B cell (primary cell): ENCODE results near the gene BABAM2. TPM values are rescaled to one million over a fixed set of nuclear protein-coding genes. Genes with fewer than 3 reads are reported as not detected.
"Not testable (repeated sequence)": the region's sequence is repeated elsewhere in the genome, so short reads cannot be mapped to it uniquely, and the experiment has no call there.

Experiments used
- ATAC-seq: fragments of 200-7000 bp; cut with Tn5 transposase; one replicate; pipeline ENCODE4 v1.10.0; 2021; ENCODE audit warnings: low read depth, mild to moderate bottlenecking, moderate number of reproducible peaks, moderate library complexity
- CTCF ChIA-PET: fragments of 350-600 bp; sonication (Branson Sonifier 250); formaldehyde crosslinking; loops from one replicate; lab custom pipeline; 2021; ENCODE audit warnings: antibody characterized with exemption, inconsistent platforms; lab: Charles Lee
- POLR2A ChIA-PET: fragments of 350-600 bp; sonication (Branson Sonifier 250); formaldehyde crosslinking; loops from one replicate; lab custom pipeline; 2021; ENCODE audit warnings: antibody characterized with exemption; lab: Charles Lee
- DNase-seq: peaks from one replicate; pipeline ENCODE4 v3.0.0; 2013
- H2AFZ ChIP-seq: 2 replicates; pipeline ENCODE4 v1.6.1; 2012; ENCODE audit warnings: mild to moderate bottlenecking, low read depth, low read length; ENCODE audit not compliant: insufficient read depth, poor library complexity, severe bottlenecking
- H3K27ac ChIP-seq, 2 donors: 1 replicate in 1 of 2; 2 replicates in 1 of 2; pipeline ENCODE4 v1.5.1; 2012 to 2013; ENCODE audit warnings: low read length in 2 of 2, mild to moderate bottlenecking in 2 of 2, moderate library complexity in 1 of 2
- H3K27me3 ChIP-seq, 4 experiments: fragments of 200-600 bp in 1 of 4; sonication (generic) in 1 of 4; replicated peaks in 1 of 4; 1 replicate in 2 of 4; 2 replicates in 2 of 4; pipeline versions ENCODE4 v1.6.1 to v1.7.0; 2013 to 2016; ENCODE audit warnings: low read length in 3 of 4, mild to moderate bottlenecking in 2 of 4, mixed read lengths in 1 of 4, moderate library complexity in 1 of 4; ENCODE audit not compliant: insufficient read depth in 4 of 4, control insufficient read depth in 3 of 4; ENCODE audit errors: control extremely low read depth in 1 of 4
- H3K36me3 ChIP-seq, 2 experiments: replicated peaks in 1 of 2; 1 replicate in 1 of 2; 2 replicates in 1 of 2; pipeline versions ENCODE4 v1.6.1 to v1.7.1; 2013; ENCODE audit warnings: low read length in 1 of 2; ENCODE audit not compliant: insufficient read depth in 2 of 2, control insufficient read depth in 1 of 2; ENCODE audit errors: control extremely low read depth in 1 of 2, extremely low read depth in 1 of 2
- H3K4me1 ChIP-seq, 2 donors: fragments of 200-600 bp in 1 of 2; sonication (generic) in 1 of 2; 1 replicate in 1 of 2; 2 replicates in 1 of 2; pipeline versions ENCODE4 v1.5.1 to v1.6.1; 2013 to 2017; ENCODE audit warnings: low read length in 2 of 2; ENCODE audit not compliant: control insufficient read depth in 2 of 2, insufficient read depth in 2 of 2
- H3K4me2 ChIP-seq: replicated peaks from 2 replicates; pipeline ENCODE3; 2012; ENCODE audit warnings: mild to moderate bottlenecking, low read depth, low read length; ENCODE audit not compliant: poor library complexity, severe bottlenecking
- H3K4me3 ChIP-seq, 5 experiments: fragments of 200-600 bp in 1 of 5; sonication (generic) in 1 of 5; 1 replicate in 3 of 5; 2 replicates in 2 of 5; pipeline versions ENCODE4 v1.5.1 to v1.7.0; 2011 to 2016; ENCODE audit warnings: low read length in 4 of 5, mild to moderate bottlenecking in 4 of 5, low read depth in 2 of 5, control low read depth in 1 of 5, moderate library complexity in 1 of 5; ENCODE audit not compliant: insufficient read depth in 1 of 5; ENCODE audit errors: control extremely low read depth in 1 of 5, extremely low read depth in 1 of 5
- H3K79me2 ChIP-seq: fragments of 200-600 bp; sonication (generic); one replicate; pipeline ENCODE4 v1.6.0; 2016; ENCODE audit warnings: low read length; ENCODE audit not compliant: control insufficient read depth, insufficient read depth
- H3K9ac ChIP-seq: fragments of 200-600 bp; sonication (generic); 2 replicates; pipeline ENCODE4 v1.6.1; 2017; ENCODE audit warnings: mild to moderate bottlenecking, low read length, moderate library complexity
- H3K9me3 ChIP-seq, 3 donors: one replicate each; pipeline versions ENCODE4 v1.6.1 to v1.7.1; 2013; ENCODE audit warnings: low read length in 2 of 3; ENCODE audit not compliant: control insufficient read depth in 2 of 3, insufficient read depth in 1 of 3; ENCODE audit errors: control extremely low read depth in 1 of 3
- H4K20me1 ChIP-seq: 2 replicates; pipeline ENCODE4 v1.6.0; 2012; ENCODE audit warnings: mild to moderate bottlenecking, low read length; ENCODE audit not compliant: insufficient read depth, control insufficient read depth, poor library complexity, severe bottlenecking
- H3K27ac Mint-ChIP-seq: one replicate; pipeline ENCODE4 v1.8.0; 2021; ENCODE audit warnings: mixed read lengths
- H3K27me3 Mint-ChIP-seq: one replicate; pipeline ENCODE4 v1.8.0; 2021; ENCODE audit warnings: mixed read lengths
- H3K4me1 Mint-ChIP-seq: one replicate; pipeline ENCODE4 v1.8.0; 2021; ENCODE audit warnings: mixed read lengths
- H3K4me3 Mint-ChIP-seq: one replicate; pipeline ENCODE4 v1.8.0; 2021; ENCODE audit warnings: mixed read lengths
- H3K9me3 Mint-ChIP-seq: one replicate; pipeline ENCODE4 v1.8.0; 2022; ENCODE audit warnings: mixed read lengths; ENCODE audit not compliant: insufficient read depth
- CTCF ChIP-seq: fragments of 200-600 bp; IDR thresholded peaks from one replicate; pipeline ENCODE4 v1.8.0; 2022; ENCODE audit warnings: antibody characterized with exemption, mild to moderate bottlenecking
- EZH2 ChIP-seq: IDR thresholded peaks from 2 replicates; pipeline ENCODE4 v1.6.1; 2012; ENCODE audit warnings: borderline replicate concordance, low read depth, mild to moderate bottlenecking, moderate library complexity, low read length; ENCODE audit not compliant: insufficient read depth, poor library complexity, severe bottlenecking
- WGBS: methylation state at CpG from one replicate; pipeline ENCODE4 v1.1.5; 2013; ENCODE audit warnings: missing lambda C conversion rate; ENCODE audit not compliant: insufficient coverage; 5-methylcytosine and 5-hydroxymethylcytosine counted together
- intact Hi-C: fragments of 100-400 bp; cut with micrococcal nuclease; formaldehyde crosslinking; loops from one replicate; pipeline ENCODE4 v1.10.0; 2022
- polyA plus RNA-seq: library from polyadenylated mRNA; depleted of rRNA; stranded (reverse); fragments of >200 nt; gene quantifications from 2 replicates; pipeline ENCODE4 v1.2.3, GENCODE V29; 2012
- total RNA-seq, 2 donors: library from RNA; stranded (reverse); fragments of 120-200 nt in 1 of 2; gene quantifications; 1 replicate in 1 of 2; 2 replicates in 1 of 2; pipeline versions ENCODE4 v1.2.3 to v1.2.4, GENCODE V29; 2013 to 2022

The BABAM2 gene
- total and polyA plus RNA-seq, 2 donors (not counting 1 experiment from before 2014, with no cell fraction given) = 22.3 to 69.6 TPM

- intact Hi-C loops = no loop called here
- Histone ChIP-seq H3K9me3 (no peaks in the 10 kb centered on the region), H4K20me1 (no peaks in the 10 kb centered on the region), H3K79me2 (no peaks in the 10 kb centered on the region), H3K27me3 (no peaks in the 10 kb centered on the region), H3K4me1 (peaks cover 0 to 2% of the 10 kb centered on the region in 2 donors), H3K9ac (no peak overlapping the region), H3K36me3 (no peaks in the 10 kb centered on the region), H3K4me3 (no peak overlapping the region), H3K27ac (no peak overlapping the region), H3K4me2 (no peak overlapping the region), H2AFZ (no peak overlapping the region)
- Mint-ChIP-seq H3K4me3 (no peak overlapping the region), H3K4me1 (peaks cover 7% of the 10 kb centered on the region), H3K9me3 (no peaks in the 10 kb centered on the region), H3K27me3 (no peaks in the 10 kb centered on the region), H3K27ac (no peak overlapping the region)
- WGBS = 60% methylated on average over 2 of the region's 2 CpGs
- TF ChIP-seq CTCF (no peak), EZH2 (no peak)
- DNase-seq (no peak), ATAC-seq (no peak)
- ChIA-PET CTCF (no interaction called here), POLR2A (interaction anchor here (0.7 kb wide), 1 partner anchor 8 kb away, joined by 3 read pairs; no protein-coding TSS in a partner anchor)
These were observed 361.8 kb downstream of the BABAM2 start for GRCh38 chr2:28252311-28252710.

DNA sequence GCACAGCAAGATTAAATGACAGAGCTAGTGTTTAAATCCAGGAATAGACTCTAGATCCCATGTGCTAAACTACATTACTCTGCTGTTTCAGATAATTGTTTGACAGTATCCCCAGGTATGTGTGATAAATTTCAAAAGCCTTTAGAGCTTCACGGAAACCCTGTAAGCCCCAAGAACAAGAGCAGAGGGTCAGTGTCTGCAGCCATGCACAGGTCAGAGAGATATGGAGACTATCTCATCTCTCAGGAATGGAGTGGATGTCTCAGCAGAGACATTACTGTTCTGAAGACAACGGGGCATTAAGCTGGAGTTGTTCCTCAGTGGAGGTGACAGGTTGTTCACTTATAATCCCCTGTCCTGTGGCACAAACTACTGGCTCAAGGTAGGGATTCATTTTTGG is 363.0 kb downstream of the BABAM2 start:
- H3K4me1 Mint-ChIP-seq = peaks cover 6% of the 10 kb centered on the region
- ChIA-PET POLR2A (no interaction called here), CTCF (no interaction called here)
- no peaks in the 10 kb centered on the region for H3K27me3 Mint-ChIP-seq
- DNase-seq (no peak), ATAC-seq (no peak)
- intact Hi-C loops = no loop called here
- no peaks in the 10 kb centered on the region for H3K36me3 ChIP-seq
- H3K27ac ChIP-seq = no peak overlapping the region
- no peaks in the 10 kb centered on the region for H4K20me1 ChIP-seq
- no peak overlapping the region for H3K9ac ChIP-seq
- no peaks in the 10 kb centered on the region for H3K79me2 ChIP-seq
- H3K4me3 ChIP-seq = no peak overlapping the region
- H3K27ac Mint-ChIP-seq = no peak overlapping the region
- no peaks in the 10 kb centered on the region for H3K4me1 ChIP-seq
- no peak overlapping the region for H3K4me3 Mint-ChIP-seq
- H3K9me3 ChIP-seq = no peaks in the 10 kb centered on the region
- no peaks in the 10 kb centered on the region for H3K9me3 Mint-ChIP-seq
- WGBS = 100% methylated on average over 2 of the region's 2 CpGs
- no peak overlapping the region for H3K4me2 ChIP-seq
- H2AFZ ChIP-seq = no peak overlapping the region
- TF ChIP-seq EZH2 (no peak), CTCF (no peak)
- H3K27me3 ChIP-seq = no peaks in the 10 kb centered on the region

DNA sequence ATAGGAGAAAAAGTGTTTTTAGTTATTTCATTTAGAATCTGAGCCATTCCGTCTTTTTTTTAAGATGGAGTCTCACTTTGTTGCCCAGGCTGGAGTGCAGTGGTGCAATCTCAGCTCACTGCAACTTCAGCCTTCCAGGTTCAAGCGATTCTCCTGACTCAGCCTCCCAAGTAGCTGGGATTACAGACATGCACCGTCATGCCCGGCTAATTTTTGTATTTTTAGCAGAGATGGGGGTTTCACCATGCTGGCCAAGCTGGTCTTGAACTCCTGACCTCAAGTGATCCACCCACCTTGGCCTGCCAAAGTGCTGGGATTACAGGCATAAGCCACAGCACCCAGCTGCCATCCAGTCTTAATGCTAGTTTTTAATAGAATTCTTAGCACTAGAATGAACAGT is 364.7 kb downstream of the BABAM2 start:
- POLR2A ChIA-PET, H3K4me2 ChIP-seq, H3K9me3 Mint-ChIP-seq, intact Hi-C loops, H3K27ac ChIP-seq, H3K27me3 ChIP-seq, H3K9ac ChIP-seq, H3K79me2 ChIP-seq, H3K4me1 ChIP-seq, H3K27me3 Mint-ChIP-seq, H3K4me3 ChIP-seq, H3K9me3 ChIP-seq, H3K4me3 Mint-ChIP-seq, H3K4me1 Mint-ChIP-seq, DNase-seq, H3K27ac Mint-ChIP-seq, H3K36me3 ChIP-seq, H2AFZ ChIP-seq, CTCF ChIA-PET, H4K20me1 ChIP-seq, ATAC-seq: not testable (repeated sequence)
- WGBS = 98% methylated on average over 4 of the region's 4 CpGs
